HG02870 (cell line): Measurements from ENCODE around the gene TXK.

Experiments
- ATAC-seq: cut with Tn5 transposase; IDR thresholded peaks from one replicate; pipeline ENCODE4 v1.9.1; 2021; ENCODE audit warnings: mild to moderate bottlenecking, moderate library complexity; ENCODE audit not compliant: unreplicated experiment

Gene TXK

GRCh38 chr4:48138511-48138910 lies 4.5 kb upstream of the TXK start:
- no peak for ATAC-seq

GRCh38 chr4:48137846-48138245 lies 3.8 kb upstream of the TXK start:
- no peak for ATAC-seq

GRCh38 chr4:48133669-48134068 lies 381 bp downstream of the TXK start:
- ATAC-seq = no peak

GRCh38 chr4:48131736-48132135 lies 2.3 kb downstream of the TXK start:
- no peak for ATAC-seq

GRCh38 chr4:48130100-48130499 lies 4.0 kb downstream of the TXK start:
- no peak for ATAC-seq

- ATAC-seq = no peak
These were observed 4.6 kb downstream of the TXK start for GRCh38 chr4:48129307-48130014.

GRCh38 chr4:48127682-48128404 lies 6.2 kb downstream of the TXK start:
- peak; percentile 84 for ATAC-seq

- no peak for ATAC-seq
These were observed 6.8 kb downstream of the TXK start for GRCh38 chr4:48127231-48127630.

- ATAC-seq = no peak
These were observed 7.4 kb downstream of the TXK start for GRCh38 chr4:48126621-48127020.

- ATAC-seq = no peak
These were observed 9.2 kb downstream of the TXK start for GRCh38 chr4:48124870-48125269.

- no peak for ATAC-seq
These were observed 11.3 kb downstream of the TXK start for GRCh38 chr4:48122756-48123155.

- ATAC-seq = no peak
These were observed 12.9 kb downstream of the TXK start for GRCh38 chr4:48121180-48121579.

GRCh38 chr4:48120132-48120531 lies 13.9 kb downstream of the TXK start:
- no peak for ATAC-seq

GRCh38 chr4:48119646-48120045 lies 14.4 kb downstream of the TXK start:
- no peak for ATAC-seq

GRCh38 chr4:48118081-48118480 lies 16.0 kb downstream of the TXK start:
- ATAC-seq = no peak

GRCh38 chr4:48116582-48116981 lies 17.5 kb downstream of the TXK start:
- no peak for ATAC-seq

GRCh38 chr4:48114412-48114811 lies 19.6 kb downstream of the TXK start:
- no peak for ATAC-seq

- ATAC-seq = no peak
These were observed 21.9 kb downstream of the TXK start for GRCh38 chr4:48112017-48112667.

GRCh38 chr4:48110452-48110978 lies 23.5 kb downstream of the TXK start:
- no peak for ATAC-seq

- peak; percentile 84 for ATAC-seq
These were observed 24.4 kb downstream of the TXK start for GRCh38 chr4:48109413-48110263.
